ENCODE measurements around the gene SH3RF3.

DNA sequence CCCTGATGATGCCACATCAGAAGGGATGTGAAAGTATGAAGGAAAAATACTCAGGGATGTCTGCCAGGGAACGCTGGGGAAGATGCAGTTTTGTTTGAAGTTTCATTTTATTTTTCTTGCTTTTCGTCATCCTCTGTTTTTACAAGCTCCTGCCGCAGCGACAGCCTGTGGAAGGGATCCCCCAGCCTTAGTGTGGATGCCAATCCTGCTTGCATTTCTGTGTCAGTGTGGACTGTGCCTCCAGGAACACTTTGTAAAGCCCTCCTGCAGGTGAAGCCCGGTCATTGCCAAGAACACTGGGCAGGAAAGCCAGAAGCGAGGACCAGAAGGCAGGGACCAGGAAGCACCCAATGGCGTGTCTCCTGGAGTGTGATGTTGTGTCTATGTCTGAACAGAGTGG, 250.5 kb downstream of the SH3RF3 start:
- TF ChIP-seq ZNF737 (CRISPR knock-in tag; IDR thresholded peaks at IDR 0.05; ENCODE audit: borderline replicate concordance): no peak
- TF ChIP-seq, protein P1, sequence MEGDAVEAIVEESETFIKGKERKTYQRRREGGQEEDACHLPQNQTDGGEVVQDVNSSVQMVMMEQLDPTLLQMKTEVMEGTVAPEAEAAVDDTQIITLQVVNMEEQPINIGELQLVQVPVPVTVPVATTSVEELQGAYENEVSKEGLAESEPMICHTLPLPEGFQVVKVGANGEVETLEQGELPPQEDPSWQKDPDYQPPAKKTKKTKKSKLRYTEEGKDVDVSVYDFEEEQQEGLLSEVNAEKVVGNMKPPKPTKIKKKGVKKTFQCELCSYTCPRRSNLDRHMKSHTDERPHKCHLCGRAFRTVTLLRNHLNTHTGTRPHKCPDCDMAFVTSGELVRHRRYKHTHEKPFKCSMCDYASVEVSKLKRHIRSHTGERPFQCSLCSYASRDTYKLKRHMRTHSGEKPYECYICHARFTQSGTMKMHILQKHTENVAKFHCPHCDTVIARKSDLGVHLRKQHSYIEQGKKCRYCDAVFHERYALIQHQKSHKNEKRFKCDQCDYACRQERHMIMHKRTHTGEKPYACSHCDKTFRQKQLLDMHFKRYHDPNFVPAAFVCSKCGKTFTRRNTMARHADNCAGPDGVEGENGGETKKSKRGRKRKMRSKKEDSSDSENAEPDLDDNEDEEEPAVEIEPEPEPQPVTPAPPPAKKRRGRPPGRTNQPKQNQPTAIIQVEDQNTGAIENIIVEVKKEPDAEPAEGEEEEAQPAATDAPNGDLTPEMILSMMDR (CRISPR knock-in tag; IDR thresholded peaks at IDR 0.05): no peak
- TF ChIP-seq POLR2AphosphoS5 (IDR thresholded peaks at IDR 0.05; ENCODE audit: low read depth, low read length): no peak
- no peak for TF ChIP-seq RAD51 (IDR thresholded peaks at IDR 0.05; ENCODE audit: borderline replicate concordance)
- TF ChIP-seq ZNF431 (CRISPR knock-in tag; IDR thresholded peaks at IDR 0.05; ENCODE audit: borderline replicate concordance, low read depth): no peak
- no peak for TF ChIP-seq ETV6 (CRISPR knock-in tag; conservative IDR thresholded peaks at IDR 0.05)
- TF ChIP-seq JUN (CRISPR knock-in tag; IDR thresholded peaks at IDR 0.05): no peak
- TF ChIP-seq ZZZ3 (CRISPR knock-in tag; IDR thresholded peaks at IDR 0.05; ENCODE audit: borderline replicate concordance): no peak
